IPS DF 4.7 (cell line): Measurements from ENCODE around the gene AATF.

Source experiments
- DNase-seq: peaks from one replicate; pipeline ENCODE4 v3.0.0-alpha.2; 2013; ENCODE audit warnings: low spot score; ENCODE audit errors: extremely low read depth

Gene AATF

DNA sequence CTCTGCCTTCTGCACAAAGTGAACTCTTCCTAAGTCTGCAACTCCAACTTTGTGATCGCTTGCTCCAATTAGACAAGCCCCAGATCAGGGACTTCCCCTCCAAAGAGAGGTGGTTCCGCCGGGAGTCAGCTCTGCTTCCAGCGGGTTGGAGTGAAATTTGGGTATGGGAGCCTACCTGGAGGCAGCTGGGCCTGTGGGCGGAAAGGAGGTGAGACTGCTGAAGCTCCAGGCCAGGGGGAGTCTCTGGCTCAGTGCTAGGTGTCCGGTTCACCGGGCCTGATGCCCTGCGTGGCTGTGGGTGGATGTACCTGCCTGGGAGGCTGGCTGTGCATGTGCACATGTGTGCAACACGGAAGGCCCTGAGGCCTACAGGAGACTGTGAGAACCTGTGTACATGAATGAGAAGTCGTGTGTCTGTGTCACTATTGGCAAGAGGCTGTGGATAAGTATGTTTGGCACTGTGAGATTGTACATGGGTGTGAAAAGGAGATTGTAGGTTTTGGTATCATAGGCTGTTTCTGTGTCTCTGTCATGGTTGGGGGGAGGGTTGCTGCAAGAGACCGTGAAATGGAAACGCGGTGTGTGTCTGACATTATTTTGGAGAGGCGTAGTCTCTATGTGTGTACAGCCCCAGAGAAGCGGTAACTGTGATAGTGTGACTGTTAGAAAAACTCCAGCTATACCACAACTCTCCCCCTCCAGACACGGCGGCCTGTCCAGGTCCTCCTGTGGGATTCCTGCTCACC, 7.3 kb upstream of the AATF start:
- no peak for DNase-seq

DNA sequence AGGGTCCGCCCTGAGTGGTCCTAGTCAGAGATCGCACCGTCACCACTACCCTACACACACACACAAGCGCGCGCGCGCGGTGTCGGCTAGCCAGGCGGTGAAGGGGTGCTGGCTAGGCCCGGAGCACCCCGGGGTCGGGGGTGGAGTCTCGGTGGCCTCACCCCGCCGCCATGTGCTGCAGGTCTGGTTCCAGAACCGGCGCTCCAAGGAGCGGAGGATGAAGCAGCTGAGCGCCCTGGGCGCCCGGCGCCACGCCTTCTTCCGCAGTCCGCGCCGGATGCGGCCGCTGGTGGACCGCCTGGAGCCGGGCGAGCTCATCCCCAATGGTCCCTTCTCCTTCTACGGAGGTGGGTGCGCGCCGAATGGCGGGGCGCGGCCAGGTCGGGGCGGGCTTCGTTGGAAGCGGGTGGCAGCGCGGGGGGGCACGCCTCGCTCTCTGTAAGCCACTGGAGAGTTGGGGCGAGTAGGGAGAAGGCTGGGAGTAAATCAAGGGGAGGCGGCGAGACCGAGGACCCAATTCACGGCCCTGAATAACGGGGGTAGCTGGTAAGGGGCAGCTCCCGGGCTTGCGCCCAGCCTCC, 6.6 kb upstream of the AATF start:
- DNase-seq: no peak

GRCh38 chr17:36942631-36943125, 6.1 kb upstream of the AATF start:
- DNase-seq: no peak

- no peak for DNase-seq
Measured at GRCh38 chr17:36943250-36944191, 5.2 kb upstream of the AATF start.

GRCh38 chr17:36944553-36944952, 4.2 kb upstream of the AATF start:
- DNase-seq: no peak

DNA sequence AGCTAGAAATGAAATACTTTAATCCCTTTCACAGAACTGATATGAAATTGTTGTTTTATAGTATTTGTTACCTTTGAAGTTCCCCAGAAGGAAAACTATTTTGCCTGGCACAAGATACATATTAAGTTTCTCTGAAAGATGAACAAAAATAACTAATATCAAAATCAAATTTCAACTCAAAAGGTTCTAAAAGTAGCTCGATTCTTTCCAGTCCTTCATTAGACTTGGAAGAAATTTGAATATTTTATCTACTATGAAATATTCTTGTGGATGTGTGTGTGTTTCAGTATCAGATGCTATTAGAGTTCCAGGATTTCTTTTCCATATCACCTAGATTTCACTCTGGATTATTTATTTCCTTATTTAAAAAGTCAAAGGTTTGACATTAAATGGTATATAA, 3.6 kb upstream of the AATF start:
- no peak for DNase-seq

DNA sequence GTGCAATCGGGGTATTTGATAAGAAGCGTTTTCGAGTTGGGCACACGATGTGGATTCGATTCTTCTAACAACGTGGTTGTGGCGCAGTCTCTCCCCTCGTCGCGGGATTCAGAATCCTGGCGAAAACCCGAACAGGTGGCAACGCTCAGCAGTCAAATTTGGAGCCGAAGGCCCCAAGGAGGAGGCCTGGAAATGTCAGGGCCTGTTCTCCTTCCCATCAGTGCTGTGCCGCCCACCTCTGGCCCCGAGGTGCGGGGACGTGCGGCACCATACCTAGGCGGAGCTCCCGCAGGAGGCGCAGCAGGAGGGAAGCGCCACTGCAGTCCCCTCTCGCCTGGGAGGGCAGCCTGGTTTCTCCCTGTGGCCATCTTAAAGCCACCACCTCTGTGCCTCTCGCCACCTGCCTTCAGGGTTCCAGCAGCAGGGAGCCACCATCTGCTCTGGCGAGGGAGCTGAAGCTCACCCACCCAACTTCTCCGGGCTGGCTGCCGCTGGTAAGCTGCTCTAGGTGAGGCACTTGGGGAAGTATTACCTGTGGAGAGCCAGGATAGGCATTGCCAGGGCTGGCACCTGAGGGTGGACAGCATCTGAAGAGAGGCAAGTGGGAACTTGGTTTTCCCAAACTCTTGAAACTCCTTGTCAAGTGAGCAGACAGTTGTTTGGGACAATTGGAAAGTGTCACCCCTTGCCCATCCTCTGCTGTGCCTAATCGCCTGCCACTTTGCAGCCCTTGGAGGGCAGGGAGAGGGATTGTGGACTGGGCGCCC, 2.6 kb upstream of the AATF start:
- no peak for DNase-seq

DNA sequence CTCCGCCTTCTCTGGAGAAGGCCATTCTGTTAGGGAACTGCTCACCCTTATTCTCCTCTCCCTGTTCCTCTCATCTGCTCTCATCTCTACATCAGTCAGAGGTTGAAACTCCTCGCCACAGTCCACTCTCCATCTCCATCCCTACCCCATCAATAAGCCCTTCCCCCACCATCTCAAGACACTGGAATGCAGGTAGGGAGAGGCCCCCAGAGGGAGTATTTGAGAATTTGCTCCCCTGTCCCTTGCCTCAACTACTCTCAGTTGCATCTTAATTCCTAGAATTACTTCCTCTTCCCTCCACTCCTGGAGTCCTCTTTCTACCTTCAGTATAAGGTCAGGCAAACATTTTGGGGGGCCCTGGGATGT, 2.0 kb upstream of the AATF start:
- no peak for DNase-seq

DNA sequence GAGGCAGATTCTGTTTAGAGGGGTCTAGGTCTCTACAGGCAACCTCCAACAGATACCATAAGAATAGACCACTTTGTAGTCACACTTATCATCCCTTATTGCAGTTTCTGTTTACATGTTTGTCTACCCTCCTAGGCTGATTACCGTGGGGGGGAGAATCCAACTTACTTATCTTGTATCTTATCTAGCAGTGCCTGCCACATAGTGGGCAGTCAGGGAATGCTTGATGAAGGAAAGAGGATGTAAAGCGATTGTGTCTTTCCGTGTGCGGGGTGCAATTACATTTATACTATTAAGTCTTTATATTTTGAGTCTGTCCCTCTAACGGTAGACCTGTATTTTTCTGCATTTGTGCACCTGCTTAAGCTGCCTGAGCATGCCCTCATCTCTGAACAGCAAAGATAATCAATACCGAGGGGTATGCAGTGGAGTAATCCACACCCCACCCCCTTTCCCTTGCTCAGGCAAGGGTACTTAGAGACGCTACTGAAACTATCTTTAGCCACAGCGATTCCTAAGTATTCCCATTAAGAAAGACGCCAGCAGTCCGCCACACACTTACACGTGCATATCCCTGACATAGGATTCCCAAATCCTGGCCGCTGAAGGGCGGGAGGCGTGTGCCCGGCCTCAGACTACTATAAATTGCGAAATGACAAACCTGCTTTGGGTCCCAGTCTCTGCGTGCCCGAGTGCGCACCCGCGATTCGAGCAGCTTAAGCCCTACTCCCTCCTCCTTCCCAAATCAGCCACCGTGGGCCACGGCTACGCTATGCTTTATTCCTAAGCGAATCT, 635 bp upstream of the AATF start:
- DNase-seq: no peak

GRCh38 chr17:36949461-36949927, 740 bp downstream of the AATF start:
- no peak for DNase-seq

DNA sequence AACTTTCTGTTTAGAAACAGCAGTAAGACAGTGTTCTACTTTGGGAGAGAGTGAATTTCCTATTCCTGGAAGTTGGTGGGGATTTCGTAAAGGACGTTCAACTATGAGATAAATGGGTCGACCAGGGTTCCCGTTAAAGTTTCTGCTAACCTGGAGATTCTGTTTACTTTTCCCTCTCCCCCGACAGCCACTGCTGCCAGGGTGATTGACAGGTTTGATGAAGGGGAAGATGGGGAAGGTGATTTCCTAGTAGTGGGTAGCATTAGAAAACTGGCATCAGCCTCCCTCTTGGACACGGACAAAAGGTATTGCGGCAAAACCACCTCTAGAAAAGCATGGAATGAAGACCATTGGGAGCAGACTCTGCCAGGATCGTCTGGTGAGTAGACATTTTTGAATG, 1.3 kb downstream of the AATF start:
- DNase-seq: no peak

DNA sequence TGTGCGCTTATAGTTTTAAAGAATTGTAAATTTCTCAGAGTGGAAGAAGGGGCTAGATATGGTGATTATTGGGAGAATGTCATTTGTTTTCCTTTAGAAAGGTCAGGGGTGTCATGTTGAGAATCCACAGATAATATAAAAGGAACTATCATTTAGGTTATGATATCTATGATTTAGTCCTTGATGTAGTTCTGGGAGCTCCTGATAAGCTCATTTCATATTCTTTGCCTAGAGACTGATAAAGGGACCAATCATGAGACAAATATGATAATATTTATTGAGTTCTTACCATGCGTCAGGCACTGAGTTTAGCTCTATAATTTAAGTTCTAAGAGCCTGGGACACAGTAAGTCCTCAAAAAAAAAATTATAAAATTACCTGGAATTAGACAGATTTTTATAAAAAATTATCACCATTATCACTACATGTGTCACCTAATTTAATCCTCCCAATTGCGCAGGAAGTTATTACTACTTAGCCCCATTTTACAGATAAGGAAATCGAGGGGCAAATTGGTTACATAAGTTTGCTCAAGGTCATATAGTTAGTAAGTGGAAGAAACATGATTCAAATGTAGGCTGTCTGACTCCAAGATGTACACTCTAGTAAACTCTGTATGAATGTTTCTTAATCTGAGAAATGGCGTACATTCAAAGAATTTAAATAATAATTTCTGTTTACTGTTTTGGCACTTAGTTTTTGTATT, 2.5 kb downstream of the AATF start:
- no peak for DNase-seq

- no peak for DNase-seq
Measured at GRCh38 chr17:36971508-36971907, 22.8 kb downstream of the AATF start.

DNA sequence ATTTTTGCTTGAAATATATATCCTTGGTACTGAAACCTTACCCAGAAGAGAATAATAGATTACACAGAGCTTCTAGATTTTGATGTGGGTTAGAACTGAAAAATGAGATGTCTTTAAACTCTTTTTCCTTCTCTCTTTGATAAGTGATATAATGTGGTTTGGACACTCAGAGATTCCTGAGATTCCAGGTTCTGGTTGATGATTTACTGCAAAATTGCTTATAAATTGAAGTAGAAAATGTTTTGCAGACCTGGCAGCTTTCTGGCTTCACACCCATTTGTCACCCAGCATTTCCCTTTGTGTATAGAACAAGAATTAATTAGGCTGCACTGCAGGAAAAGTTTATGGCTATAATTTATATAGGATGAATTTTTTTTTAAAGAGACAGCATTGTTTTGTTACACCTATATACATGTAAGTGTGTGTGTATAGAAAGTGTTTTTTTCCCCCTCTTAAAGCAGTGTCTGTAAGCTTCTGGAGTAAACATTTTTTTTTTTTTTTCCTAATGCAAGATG, 23.5 kb downstream of the AATF start:
- no peak for DNase-seq

GRCh38 chr17:36972905-36973304, 24.2 kb downstream of the AATF start:
- DNase-seq: no peak

GRCh38 chr17:36975922-36976515, 27.3 kb downstream of the AATF start:
- no peak for DNase-seq

- DNase-seq: no peak
Measured at GRCh38 chr17:36977066-36977465, 28.3 kb downstream of the AATF start.

- no peak for DNase-seq
Measured at GRCh38 chr17:36977568-36977967, 28.8 kb downstream of the AATF start.
